Omental fat pad (tissue), 4 donors: Measurements from ENCODE around the gene DLD. TPM values are rescaled to one million over a fixed set of nuclear protein-coding genes. Genes with fewer than 3 reads are reported as not detected.

Experiments
- ATAC-seq: fragments of 150-250 bp; one replicate; pipeline ENCODE4 v1.9.1; 2016; ENCODE audit warnings: mild to moderate bottlenecking, moderate library complexity; ENCODE audit not compliant: low FRiP score
- DNase-seq: peaks from one replicate; pipeline ENCODE4 v3.0.0-alpha.2; 2019; ENCODE audit warnings: low spot score
- CTCF ChIP-seq, 3 donors: fragments of 450-650 bp; IDR thresholded peaks; one replicate each; pipeline ENCODE4 v1.5.1; 2016 to 2017; ENCODE audit warnings: antibody characterized with exemption in 3 of 3, mild to moderate bottlenecking in 3 of 3, moderate library complexity in 2 of 3
- total RNA-seq, 4 donors: library from RNA; depleted of rRNA; stranded (reverse); fragments of >200 nt; gene quantifications; one replicate each; pipeline ENCODE4 v1.1.0, GENCODE V29; 2016

DLD gene
- total RNA-seq, 4 donors from 2014 or later: 46.0 to 112 (median 59.2) TPM

GRCh38 chr7:107860981-107861652 is 29.9 kb upstream of the DLD start:
- no peak for TF ChIP-seq CTCF (IDR thresholded peaks at IDR 0.05)
- no peak for DNase-seq
- ATAC-seq: peak; percentile 49

- DNase-seq (no peak), ATAC-seq (no peak)
These were observed 24.8 kb upstream of the DLD start for GRCh38 chr7:107865956-107866775.

GRCh38 chr7:107867858-107868466 is 23.0 kb upstream of the DLD start:
- ATAC-seq (no peak), DNase-seq (no peak)
- TF ChIP-seq CTCF (IDR thresholded peaks at IDR 0.05): no peak

More at GRCh38 chr7:107865956-107866775, 24.8 kb upstream of the DLD start:
- no peak for TF ChIP-seq CTCF (IDR thresholded peaks at IDR 0.05)

- no peak for TF ChIP-seq CTCF (IDR thresholded peaks at IDR 0.05)
- no peak for DNase-seq
- no peak for ATAC-seq
These were observed 20.5 kb upstream of the DLD start for GRCh38 chr7:107870427-107871000.

- ATAC-seq: no peak
- TF ChIP-seq CTCF (IDR thresholded peaks at IDR 0.05): no peak
- DNase-seq: no peak
These were observed 16.9 kb upstream of the DLD start for GRCh38 chr7:107874111-107874510.

- no peak for DNase-seq
- ATAC-seq: peak; percentile 88
These were observed 16.2 kb upstream of the DLD start for GRCh38 chr7:107874605-107875446.

More at GRCh38 chr7:107874605-107875446, 16.2 kb upstream of the DLD start:
- peak in 2 of 3 donors; percentile 29 for TF ChIP-seq CTCF (IDR thresholded peaks at IDR 0.05)
